H1 (cell line): ENCODE results near the gene XPO1. TPM values are rescaled to one million over a fixed set of nuclear protein-coding genes. Genes with fewer than 3 reads are reported as not detected.

Source experiments
- CTCF ChIA-PET: fragments of 300-600 bp; sonication (Branson Sonifier 250); formaldehyde crosslinking; loops from one replicate; lab custom pipeline; 2021; ENCODE audit not compliant: partially characterized antibody; lab: Charles Lee
- POLR2A ChIA-PET: fragments of 300-600 bp; sonication (Branson Sonifier 250); formaldehyde crosslinking; loops from one replicate; lab custom pipeline; 2021; ENCODE audit warnings: inconsistent platforms; ENCODE audit not compliant: partially characterized antibody; lab: Charles Lee
- DNase-seq, 2 experiments: peaks; one replicate each; pipeline versions ENCODE4 v3.0.0 to v3.0.0-alpha.2; 2010 to 2022; ENCODE audit warnings: low spot score in 2 of 2, low read depth in 1 of 2, mixed read lengths in 1 of 2
- FAIRE-seq: peaks from 2 replicates; lab custom pipeline; 2011; peaks lifted over from hg19 to GRCh38; lab: Jason Lieb, UNC
- H2AFZ ChIP-seq: 2 replicates; pipeline ENCODE4 v1.8.1; 2012; ENCODE audit warnings: low read length, inconsistent platforms
- H2AK5ac ChIP-seq: 2 replicates; pipeline ENCODE4 v1.6.1; 2013; ENCODE audit warnings: low read depth, low read length
- H2BK120ac ChIP-seq: replicated peaks from 2 replicates; pipeline ENCODE3; 2013; ENCODE audit warnings: low read depth, low read length, inconsistent platforms
- H2BK12ac ChIP-seq: 2 replicates; pipeline ENCODE4 v1.6.1; 2013; ENCODE audit warnings: low read depth, low read length
- H2BK15ac ChIP-seq: 2 replicates; pipeline ENCODE4 v1.6.1; 2013; ENCODE audit warnings: low read length
- H2BK20ac ChIP-seq: 2 replicates; pipeline ENCODE4 v1.6.1; 2013; ENCODE audit warnings: low read length
- H2BK5ac ChIP-seq: 2 replicates; pipeline ENCODE4 v1.6.1; 2013; ENCODE audit warnings: low read depth, low read length
- H3K14ac ChIP-seq: 2 replicates; pipeline ENCODE4 v1.6.1; 2013; ENCODE audit warnings: inconsistent platforms; ENCODE audit not compliant: insufficient read length
- H3K18ac ChIP-seq: 2 replicates; pipeline ENCODE4 v1.6.1; 2013; ENCODE audit warnings: low read length; ENCODE audit errors: extremely low read depth
- H3K23ac ChIP-seq: 2 replicates; pipeline ENCODE4 v1.6.1; 2013; ENCODE audit warnings: inconsistent platforms; ENCODE audit not compliant: insufficient read length
- H3K23me2 ChIP-seq: 2 replicates; pipeline ENCODE4 v1.6.1; 2013; ENCODE audit warnings: low read depth, low read length
- H3K27ac ChIP-seq: 2 replicates; pipeline ENCODE4 v1.6.1; 2011; ENCODE audit warnings: low read depth, low read length, inconsistent platforms
- H3K27me3 ChIP-seq, 4 experiments: replicated peaks in 1 of 4; 1 replicate in 1 of 4; 2 replicates in 3 of 4; pipeline versions ENCODE4 v1.6.1 to v1.8.1; 2011 to 2013; ENCODE audit warnings: low read length in 3 of 4, mild to moderate bottlenecking in 3 of 4, inconsistent platforms in 2 of 4, mixed read lengths in 2 of 4, moderate library complexity in 1 of 4; ENCODE audit not compliant: control insufficient read depth in 3 of 4, insufficient read depth in 3 of 4; ENCODE audit errors: extremely low read depth in 1 of 4
- H3K36me3 ChIP-seq, 4 experiments: 2 replicates each; pipeline versions ENCODE4 v1.6.1 to v1.8.1; 2011 to 2013; ENCODE audit warnings: mild to moderate bottlenecking in 4 of 4, low read length in 3 of 4, moderate library complexity in 2 of 4, control low read depth in 1 of 4, inconsistent platforms in 1 of 4; ENCODE audit not compliant: insufficient read depth in 4 of 4, control insufficient read depth in 2 of 4
- H3K4ac ChIP-seq: replicated peaks from 2 replicates; pipeline ENCODE3; 2013; ENCODE audit warnings: low read length, low read depth, mixed read lengths, inconsistent platforms; ENCODE audit not compliant: insufficient read length
- H3K4me1 ChIP-seq, 4 experiments: replicated peaks in 1 of 4; 1 replicate in 1 of 4; 2 replicates in 3 of 4; pipeline versions ENCODE4 v1.6.1 to v1.8.1; 2011 to 2013; ENCODE audit warnings: low read length in 3 of 4, inconsistent platforms in 2 of 4, mixed read lengths in 1 of 4; ENCODE audit not compliant: insufficient read depth in 4 of 4, control insufficient read depth in 3 of 4
- H3K4me2 ChIP-seq, 2 experiments: 2 replicates each; pipeline versions ENCODE4 v1.6.1 to v1.8.1; 2011 to 2013; ENCODE audit warnings: low read depth in 2 of 2, low read length in 2 of 2, control low read depth in 1 of 2, inconsistent platforms in 1 of 2, mild to moderate bottlenecking in 1 of 2; ENCODE audit not compliant: insufficient read depth in 1 of 2
- H3K4me3 ChIP-seq, 4 experiments: fragments of 200-600, 300-600 bp in 1 of 4; sonication (generic), shearing (Covaris generic), sonication (Bioruptor Twin) in 1 of 4; 2 replicates each; pipeline versions ENCODE4 v1.5.1 to v1.8.1; 2011 to 2016; ENCODE audit warnings: low read length in 4 of 4, low read depth in 3 of 4, control low read depth in 2 of 4, inconsistent platforms in 2 of 4, mild to moderate bottlenecking in 2 of 4, mixed read lengths in 1 of 4, moderate library complexity in 1 of 4; ENCODE audit not compliant: insufficient read depth in 2 of 4; ENCODE audit errors: extremely low read depth in 1 of 4
- H3K56ac ChIP-seq: replicated peaks from 2 replicates; pipeline ENCODE3; 2013; ENCODE audit warnings: low read depth, mild to moderate bottlenecking, mixed read lengths, low read length, inconsistent platforms; ENCODE audit not compliant: insufficient read length
- H3K79me1 ChIP-seq: 2 replicates; pipeline ENCODE4 v1.6.1; 2013; ENCODE audit warnings: low read depth, low read length, control low read depth
- H3K79me2 ChIP-seq, 2 experiments: 2 replicates each; pipeline versions ENCODE4 v1.6.1 to v1.8.1; 2012 to 2013; ENCODE audit warnings: low read length in 2 of 2, mild to moderate bottlenecking in 2 of 2, inconsistent platforms in 1 of 2; ENCODE audit not compliant: insufficient read depth in 2 of 2, control insufficient read depth in 1 of 2
- H3K9ac ChIP-seq, 4 experiments: replicated peaks in 1 of 4; 1 replicate in 1 of 4; 2 replicates in 3 of 4; pipeline versions ENCODE4 v1.6.1 to v1.8.1; 2011 to 2013; ENCODE audit warnings: low read depth in 3 of 4, low read length in 3 of 4, control low read depth in 2 of 4, mild to moderate bottlenecking in 2 of 4, moderate library complexity in 2 of 4, inconsistent platforms in 1 of 4; ENCODE audit errors: extremely low read depth in 1 of 4
- H3K9me3 ChIP-seq, 2 experiments: 2 replicates each; pipeline versions ENCODE4 v1.6.1 to v1.8.1; 2012 to 2013; ENCODE audit warnings: mild to moderate bottlenecking in 2 of 2, moderate library complexity in 2 of 2, control low read depth in 1 of 2, inconsistent platforms in 1 of 2, low read depth in 1 of 2, low read length in 1 of 2, mixed read lengths in 1 of 2; ENCODE audit not compliant: insufficient read depth in 2 of 2
- H4K20me1 ChIP-seq, 2 experiments: replicated peaks in 1 of 2; 2 replicates each; pipeline versions ENCODE3 to v1.8.1; 2011 to 2013; ENCODE audit warnings: inconsistent platforms in 2 of 2, low read length in 2 of 2, mild to moderate bottlenecking in 1 of 2; ENCODE audit not compliant: insufficient read depth in 2 of 2, control insufficient read depth in 1 of 2
- H4K5ac ChIP-seq: 2 replicates; pipeline ENCODE4 v1.6.1; 2013; ENCODE audit warnings: low read length, low read depth, mixed read lengths, inconsistent platforms; ENCODE audit not compliant: insufficient read length
- H4K8ac ChIP-seq: 2 replicates; pipeline ENCODE4 v1.8.0; 2013; ENCODE audit warnings: mild to moderate bottlenecking, moderate library complexity, low read length, inconsistent platforms; ENCODE audit not compliant: insufficient read depth; ENCODE audit errors: extremely low read depth
- H4K91ac ChIP-seq: replicated peaks from 2 replicates; pipeline ENCODE3; 2013; ENCODE audit warnings: low read length, mixed read lengths, inconsistent platforms; ENCODE audit not compliant: insufficient read length
- CEBPB ChIP-seq: IDR thresholded peaks from 2 replicates; pipeline ENCODE4 v1.6.1; 2012; ENCODE audit warnings: low read depth, low read length
- EGR1 ChIP-seq: IDR thresholded peaks from 2 replicates; pipeline ENCODE4 v1.6.1; 2011; ENCODE audit warnings: low read depth, low read length, borderline replicate concordance
- EP300 ChIP-seq, 2 experiments: IDR thresholded peaks; 1 replicate in 1 of 2; 2 replicates in 1 of 2; pipeline ENCODE4 v1.6.1; 2011 to 2012; ENCODE audit warnings: low read depth in 2 of 2, low read length in 2 of 2, mild to moderate bottlenecking in 2 of 2, borderline replicate concordance in 1 of 2, inconsistent platforms in 1 of 2, moderate library complexity in 1 of 2
- HDAC6 ChIP-seq: IDR thresholded peaks from one replicate; pipeline ENCODE4 v1.7.1; 2012; ENCODE audit warnings: low read depth, mild to moderate bottlenecking, inconsistent platforms, low read length, moderate library complexity
- KDM4A ChIP-seq: IDR thresholded peaks from one replicate; pipeline ENCODE4 v1.7.1; 2012; ENCODE audit warnings: low read depth, mild to moderate bottlenecking, moderate library complexity, low read length, inconsistent platforms; ENCODE audit not compliant: severe bottlenecking
- POLR2AphosphoS5 ChIP-seq: IDR thresholded peaks from 2 replicates; pipeline ENCODE4 v1.6.1; 2011; ENCODE audit warnings: low read depth, low read length
- RBBP5 ChIP-seq: IDR thresholded peaks from 2 replicates; pipeline ENCODE4 v1.7.1; 2012; ENCODE audit warnings: low read depth, mild to moderate bottlenecking, inconsistent platforms, low read length, moderate library complexity, borderline replicate concordance
- RNF2 ChIP-seq: fragments of 200-900, 300-1000 bp; sonication (generic); IDR thresholded peaks from 2 replicates; pipeline ENCODE4 v1.7.1; 2016; ENCODE audit warnings: borderline replicate concordance, low read depth, mild to moderate bottlenecking, antibody characterized with exemption, low read length; ENCODE audit not compliant: poor library complexity, severe bottlenecking; ENCODE audit errors: missing control alignments
- RXRA ChIP-seq: IDR thresholded peaks from 2 replicates; pipeline ENCODE4 v1.6.1; 2011; ENCODE audit warnings: low read depth, mild to moderate bottlenecking, low read length, moderate library complexity; ENCODE audit not compliant: insufficient read depth
- SAP30 ChIP-seq: fragments of 300-600 bp; sonication (generic); IDR thresholded peaks from 2 replicates; pipeline ENCODE4 v1.7.1; 2012; ENCODE audit warnings: low read length, moderate library complexity, mild to moderate bottlenecking, inconsistent platforms; ENCODE audit not compliant: insufficient read depth, insufficient replicate concordance
- SRF ChIP-seq: IDR thresholded peaks from 2 replicates; pipeline ENCODE4 v1.6.1; 2011; ENCODE audit warnings: mild to moderate bottlenecking, low read depth, low read length, moderate library complexity
- WGBS, 2 experiments: shearing (Covaris generic) in 1 of 2; methylation state at CpG; one replicate each; pipeline versions ENCODE4 v1.1.6 to v1.1.7; 2013 to 2015; ENCODE audit warnings: low lambda C conversion rate in 2 of 2, mixed read lengths in 2 of 2, inconsistent platforms in 1 of 2, low coverage in 1 of 2, missing lambda C conversion rate in 1 of 2; ENCODE audit not compliant: insufficient replicate concordance in 2 of 2, insufficient coverage in 1 of 2, insufficient read length in 1 of 2; ENCODE audit errors: extremely low coverage in 1 of 2, missing lambda C conversion rate in 1 of 2; 5-methylcytosine and 5-hydroxymethylcytosine counted together
- polyA plus RNA-seq, 7 experiments: library from polyadenylated mRNA; depleted of rRNA in 3 of 7; stranded (reverse) in 5 of 7; unstranded in 2 of 7; fragments of >200 nt in 5 of 7; fragments of 200-250 nt in 2 of 7; gene quantifications; 1 replicate in 5 of 7; 2 replicates in 1 of 7; 4 replicates in 1 of 7; pipeline versions ENCODE4 v1.2.1 to v1.2.3, GENCODE V29; 2011 to 2013; ENCODE audit warnings: missing spikeins in 2 of 7, mixed read lengths in 2 of 7
- total RNA-seq: library from RNA; stranded (reverse); fragmentation: NEBNext Ultra II Directional; extraction: Animal tissue kit (Norgen Biotek cat#: 25700); gene quantifications from 2 replicates; pipeline ENCODE4 v1.2.1, GENCODE V29; 2021

XPO1 gene
- total and polyA plus RNA-seq, 2 of the 8 experiments (the other 6 are each of a cell fraction or from before 2014, with no cell fraction given): 110 to 296 TPM

- Histone ChIP-seq H2BK5ac (peak overlapping the region; percentile 21; the same call in 1 of the 2 replicates), H4K5ac (no peak overlapping the region), H2AK5ac (no peak overlapping the region), H3K4me2 (no peak overlapping the region), H3K18ac (no peak overlapping the region), H3K56ac (no peak overlapping the region), H3K9me3 (no peaks in the 10 kb centered on the region), H2BK120ac (no peak overlapping the region), H2BK12ac (peak overlapping the region; percentile 52; the same call in 1 of the 2 replicates), H3K27ac (no peak overlapping the region; the same call in 1 of the 2 replicates), H3K4ac (no peak overlapping the region), H3K23me2 (no peaks in the 10 kb centered on the region), H3K79me2 (no peaks in the 10 kb centered on the region), H3K4me1 (peaks cover 0 to 12% (median 6%) of the 10 kb centered on the region in 4 experiments; a peak in 4 of 7 replicates), H3K36me3 (no peaks in the 10 kb centered on the region), H3K14ac (no peak overlapping the region), H4K91ac (peak overlapping the region; percentile 0), H3K79me1 (no peaks in the 10 kb centered on the region), H2BK20ac (peak overlapping the region; percentile 83; the same call in 1 of the 2 replicates), H3K9ac (no peak overlapping the region), H3K27me3 (no peaks in the 10 kb centered on the region), H2BK15ac (no peak overlapping the region; the same call in 1 of the 2 replicates), H4K8ac (no peak overlapping the region), H3K23ac (no peak overlapping the region), H2AFZ (peak overlapping the region; percentile 95), H3K4me3 (no peak overlapping the region), H4K20me1 (no peaks in the 10 kb centered on the region)
- CTCF ChIA-PET: interaction anchor here (0.6 to 1.0 kb wide), 2 partner anchors 15 to 78 kb away, joined by 3 to 4 read pairs; no protein-coding TSS in a partner anchor
- no peak for FAIRE-seq
- TF ChIP-seq EGR1 (no peak), SAP30 (no peak), POLR2AphosphoS5 (no peak), RXRA (no peak), SRF (no peak), HDAC6 (no peak), CEBPB (no peak), EP300 (IDR thresholded peaks at IDR 0.05; ENCODE audit: borderline replicate concordance in 1 of 2, low read depth in 2 of 2, low read length in 2 of 2) (no peak), RNF2 (no peak), KDM4A (no peak), RBBP5 (no peak)
- POLR2A ChIA-PET: interaction anchor here (1.5 to 1.6 kb wide), 2 partner anchors 13 to 48 kb away, joined by 4 to 6 read pairs; no protein-coding TSS in a partner anchor
- DNase-seq: no peak
- 95% methylated on average over 2 of the region's 2 CpGs; no CpG with 5 or more reads in 1 of the 2 experiments for WGBS, 2 experiments
These were observed 11.4 kb upstream of the XPO1 start for GRCh38 chr2:61549546-61549945.
